Measurements from ENCODE around the gene SH2D4B. TPM values are rescaled to one million over a fixed set of nuclear protein-coding genes. Genes with fewer than 3 reads are reported as not detected.

Gene SH2D4B
- total RNA-seq, 4 donors from 2014 or later: 0.18 to 0.23 TPM; not detected in 2

- Histone ChIP-seq H3K4me1 (no peaks in the 10 kb centered on the region), H3K9me3 (no peaks in the 10 kb centered on the region), H3K4me3 (no peak overlapping the region), H3K36me3 (no peaks in the 10 kb centered on the region), H3K27ac (no peak overlapping the region), H3K27me3 (no peaks in the 10 kb centered on the region)
- TF ChIP-seq EP300 (IDR thresholded peaks at IDR 0.05) (no peak), CTCF (IDR thresholded peaks at IDR 0.05) (no peak), POLR2A (IDR thresholded peaks at IDR 0.05) (no peak), POLR2AphosphoS5 (IDR thresholded peaks at IDR 0.05) (no peak)
- no peak for DNase-seq (ENCODE audit: low spot score in 2 of 2)
- WGBS: 90% methylated on average over 3 of the region's 3 CpGs
Observed at GRCh38 chr10:80600256-80600655, 62.6 kb downstream of the SH2D4B start.

GRCh38 chr10:80602881-80603280 is 65.2 kb downstream of the SH2D4B start:
- H3K27me3 ChIP-seq: no peaks in the 10 kb centered on the region
- H3K9me3 ChIP-seq: no peaks in the 10 kb centered on the region
- DNase-seq (ENCODE audit: low spot score in 2 of 2): peak in 1 of 2 donors; percentile 16
- no peak overlapping the region for H3K4me3 ChIP-seq
- H3K27ac ChIP-seq: no peak overlapping the region
- no peaks in the 10 kb centered on the region for H3K36me3 ChIP-seq
- TF ChIP-seq EP300 (IDR thresholded peaks at IDR 0.05): no peak
- no peak for TF ChIP-seq POLR2AphosphoS5 (IDR thresholded peaks at IDR 0.05)
- no peak for TF ChIP-seq CTCF (IDR thresholded peaks at IDR 0.05)
- no peak for TF ChIP-seq POLR2A (IDR thresholded peaks at IDR 0.05)
- WGBS: 91% methylated on average over 4 of the region's 4 CpGs
- no peaks in the 10 kb centered on the region for H3K4me1 ChIP-seq

GRCh38 chr10:80603516-80603915 is 65.8 kb downstream of the SH2D4B start:
- H3K36me3 ChIP-seq: no peaks in the 10 kb centered on the region
- peak in 1 of 2 donors; percentile 75 for DNase-seq (ENCODE audit: low spot score in 2 of 2)
- no peak overlapping the region for H3K27ac ChIP-seq
- 95% methylated on average over 11 of the region's 27 CpGs for WGBS
- H3K4me1 ChIP-seq: no peaks in the 10 kb centered on the region
- no peak overlapping the region for H3K4me3 ChIP-seq
- H3K27me3 ChIP-seq: no peaks in the 10 kb centered on the region
- H3K9me3 ChIP-seq: no peaks in the 10 kb centered on the region
- TF ChIP-seq POLR2A (IDR thresholded peaks at IDR 0.05) (no peak), EP300 (IDR thresholded peaks at IDR 0.05) (no peak), POLR2AphosphoS5 (IDR thresholded peaks at IDR 0.05) (no peak), CTCF (IDR thresholded peaks at IDR 0.05) (no peak)

- H3K36me3 ChIP-seq: no peaks in the 10 kb centered on the region
- no peaks in the 10 kb centered on the region for H3K9me3 ChIP-seq
- WGBS: 63% methylated on average over 11 of the region's 11 CpGs
- peak in 1 of 2 donors; percentile 37 for DNase-seq (ENCODE audit: low spot score in 2 of 2)
- H3K27ac ChIP-seq: no peak overlapping the region
- peaks cover 5% of the 10 kb centered on the region for H3K4me1 ChIP-seq
- H3K27me3 ChIP-seq: no peaks in the 10 kb centered on the region
- no peak overlapping the region for H3K4me3 ChIP-seq
- TF ChIP-seq POLR2AphosphoS5 (IDR thresholded peaks at IDR 0.05) (no peak), EP300 (IDR thresholded peaks at IDR 0.05) (no peak), CTCF (IDR thresholded peaks at IDR 0.05) (no peak), POLR2A (IDR thresholded peaks at IDR 0.05) (no peak)
Observed at GRCh38 chr10:80608706-80609105, 71.0 kb downstream of the SH2D4B start.

GRCh38 chr10:80609331-80609730 is 71.6 kb downstream of the SH2D4B start:
- 92% methylated on average over 11 of the region's 11 CpGs for WGBS
- Histone ChIP-seq H3K27me3 (no peaks in the 10 kb centered on the region), H3K9me3 (no peaks in the 10 kb centered on the region), H3K27ac (no peak overlapping the region), H3K4me3 (no peak overlapping the region), H3K4me1 (peaks cover 5% of the 10 kb centered on the region), H3K36me3 (no peaks in the 10 kb centered on the region)
- DNase-seq (ENCODE audit: low spot score in 2 of 2): peak in 1 of 2 donors; percentile 56
- TF ChIP-seq EP300 (IDR thresholded peaks at IDR 0.05) (no peak), POLR2A (IDR thresholded peaks at IDR 0.05) (no peak)
